22Rv1 (cell line): ENCODE data around the gene PCSK2.
A peak's percentile ranks its signal among the peaks of the same experiment; 100 is the strongest.

Experiments
- H3K27ac ChIP-seq: fragments of 450-650 bp; 2 replicates; pipeline ENCODE4 v1.5.1; 2017
- CTCF ChIP-seq: fragments of 450-650 bp; IDR thresholded peaks from 2 replicates; pipeline ENCODE4 v1.5.1; 2017; ENCODE audit warnings: mild to moderate bottlenecking
- ZFX ChIP-seq: fragments of 450-650 bp; IDR thresholded peaks from 2 replicates; pipeline ENCODE4 v1.6.1; 2017; ENCODE audit warnings: antibody characterized with exemption, borderline replicate concordance

Gene PCSK2

GRCh38 chr20:17530716-17531664 lies 304.1 kb downstream of the PCSK2 start, which contains the start of gene BFSP1:
Gene BFSP1, minus strand, starts transcription at chr20:17531379. Its CDS starts 50 bp downstream, at chr20:17531329.
- H3K27ac ChIP-seq, result peak within 1 kb of the TSS; percentile 73

DNA sequence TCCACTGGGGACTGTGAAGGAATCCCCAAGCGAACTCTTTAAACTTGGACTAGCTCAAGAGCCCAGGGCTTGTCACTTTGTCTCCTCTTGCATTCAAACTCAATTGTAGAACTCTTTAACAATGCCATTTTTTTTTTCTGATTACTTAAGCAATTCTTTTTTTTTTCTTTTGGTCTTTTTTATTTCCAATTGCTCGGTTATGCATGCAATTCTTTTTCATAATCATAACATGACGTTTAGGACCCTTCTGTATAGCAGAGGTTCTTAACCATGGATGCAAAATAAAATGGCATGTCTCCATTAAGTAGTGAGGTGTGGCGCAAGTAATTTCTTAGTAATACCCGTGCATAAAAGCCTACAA lies 304.8 kb downstream of the PCSK2 start:
- TF ChIP-seq CTCF, result no peak
- no peak for TF ChIP-seq ZFX

More at GRCh38 chr20:17530716-17531664, 304.1 kb downstream of the PCSK2 start, which contains the start of gene BFSP1:
- TF ChIP-seq ZFX (no peak), CTCF (peak; percentile 23)

GRCh38 chr20:17533396-17533795 lies 306.6 kb downstream of the PCSK2 start:
- TF ChIP-seq CTCF, result no peak
- TF ChIP-seq ZFX, result no peak
- H3K27ac ChIP-seq, result 0 out of 2 replicates have a peak overlapping the region, but pooled peaks have one; percentile 29

More for the DNA sequence above, 304.8 kb downstream of the PCSK2 start:
- H3K27ac ChIP-seq, result peak overlapping the region; percentile 73

GRCh38 chr20:17534077-17534476 lies 307.2 kb downstream of the PCSK2 start:
- 0 out of 2 replicates have a peak overlapping the region, but pooled peaks have one; percentile 29 for H3K27ac ChIP-seq
- TF ChIP-seq CTCF, result no peak
